Astrocyte (in vitro differentiated cells and primary cell): ENCODE results near the gene KXD1. TPM values are rescaled to one million over a fixed set of nuclear protein-coding genes. Genes with fewer than 3 reads are reported as not detected.

Source experiments
- DNase-seq: peaks from one replicate; pipeline ENCODE4 v3.0.0-alpha.2; 2010; ENCODE audit warnings: low read depth
- FAIRE-seq: peaks from 2 replicates; lab custom pipeline; 2011; peaks lifted over from hg19 to GRCh38; lab: Jason Lieb, UNC
- H2AFZ ChIP-seq: 2 replicates; pipeline ENCODE4 v1.6.0; 2012; ENCODE audit warnings: low read depth, low read length, inconsistent platforms
- H3K27ac ChIP-seq: 2 replicates; pipeline ENCODE4 v1.5.1; 2011; ENCODE audit warnings: low read depth, low read length, inconsistent platforms
- H3K27me3 ChIP-seq: 2 replicates; pipeline ENCODE4 v1.6.0; 2011; ENCODE audit warnings: low read length, inconsistent platforms; ENCODE audit not compliant: insufficient read depth
- H3K36me3 ChIP-seq: 2 replicates; pipeline ENCODE4 v1.5.1; 2011; ENCODE audit warnings: low read length, inconsistent platforms; ENCODE audit not compliant: insufficient read depth
- H3K4me1 ChIP-seq: 2 replicates; pipeline ENCODE4 v1.5.1; 2011; ENCODE audit warnings: low read length, inconsistent platforms; ENCODE audit not compliant: insufficient read depth
- H3K4me2 ChIP-seq: 2 replicates; pipeline ENCODE4 v1.6.0; 2012; ENCODE audit warnings: low read length, inconsistent platforms
- H3K4me3 ChIP-seq: 2 replicates; pipeline ENCODE4 v1.5.1; 2011; ENCODE audit warnings: low read depth, mild to moderate bottlenecking, low read length, inconsistent platforms; ENCODE audit not compliant: insufficient read depth
- H3K79me2 ChIP-seq: 2 replicates; pipeline ENCODE4 v1.6.0; 2012; ENCODE audit warnings: mild to moderate bottlenecking, low read length, inconsistent platforms; ENCODE audit not compliant: insufficient read depth
- H3K9ac ChIP-seq: 2 replicates; pipeline ENCODE4 v1.6.0; 2012; ENCODE audit warnings: mild to moderate bottlenecking, low read length, inconsistent platforms
- H3K9me3 ChIP-seq: 2 replicates; pipeline ENCODE4 v1.5.1; 2012; ENCODE audit warnings: low read depth, mild to moderate bottlenecking, low read length, inconsistent platforms; ENCODE audit not compliant: insufficient read depth
- H4K20me1 ChIP-seq: 2 replicates; pipeline ENCODE4 v1.6.0; 2012; ENCODE audit warnings: low read length, inconsistent platforms; ENCODE audit not compliant: insufficient read depth
- H3K27ac Mint-ChIP-seq: one replicate; pipeline ENCODE4 v1.8.0; 2021; ENCODE audit warnings: mild to moderate bottlenecking, mixed read lengths; ENCODE audit not compliant: unreplicated experiment
- H3K27me3 Mint-ChIP-seq: one replicate; pipeline ENCODE4 v1.8.0; 2021; ENCODE audit warnings: low read depth, mixed read lengths; ENCODE audit not compliant: unreplicated experiment
- H3K36me3 Mint-ChIP-seq: one replicate; pipeline ENCODE4 v1.8.0; 2021; ENCODE audit warnings: low read depth, mixed read lengths; ENCODE audit not compliant: unreplicated experiment
- H3K4me1 Mint-ChIP-seq: one replicate; pipeline ENCODE4 v1.8.0; 2021; ENCODE audit warnings: low read depth, mixed read lengths; ENCODE audit not compliant: unreplicated experiment
- H3K4me3 Mint-ChIP-seq: one replicate; pipeline ENCODE4 v1.8.0; 2021; ENCODE audit warnings: mild to moderate bottlenecking, moderate library complexity, mixed read lengths; ENCODE audit not compliant: unreplicated experiment
- H3K9me3 Mint-ChIP-seq: one replicate; pipeline ENCODE4 v1.8.0; 2021; ENCODE audit warnings: mild to moderate bottlenecking, mixed read lengths; ENCODE audit not compliant: unreplicated experiment
- CTCF ChIP-seq: IDR thresholded peaks from 2 replicates; pipeline ENCODE4 v1.5.1; 2011; ENCODE audit warnings: low read depth, mild to moderate bottlenecking, inconsistent platforms, low read length, moderate library complexity; ENCODE audit not compliant: insufficient read depth
- EZH2 ChIP-seq: IDR thresholded peaks from 2 replicates; pipeline ENCODE4 v1.6.1; 2012; ENCODE audit warnings: mild to moderate bottlenecking, low read length, inconsistent platforms; ENCODE audit not compliant: insufficient read depth
- total RNA-seq: library from RNA; stranded (reverse); gene quantifications from 2 replicates; pipeline ENCODE4 v1.2.1, GENCODE V29; 2021

KXD1 gene
- total RNA-seq, 1 donor from 2014 or later, result 80.2 TPM

GRCh38 chr19:18612772-18613588 is 55.3 kb downstream of the KXD1 start, which contains the start of gene TMEM59L:
TMEM59L (plus strand) TSS chr19:18612870; CDS start chr19:18612959, 89 bp downstream.
- Histone ChIP-seq H3K27ac (no peak within 1 kb of the TSS), H3K27me3 (peaks cover 54% of the 10 kb centered on the region)

GRCh38 chr19:18613589-18614234 is 56.0 kb downstream of the KXD1 start:
- Histone ChIP-seq H3K4me2 (no peak overlapping the region), H3K36me3 (no peaks in the 10 kb centered on the region), H2AFZ (no peak overlapping the region), H3K4me1 (peaks cover 6% of the 10 kb centered on the region), H3K9ac (no peak overlapping the region), H4K20me1 (peaks cover 12% of the 10 kb centered on the region), H3K4me3 (no peak overlapping the region), H3K27me3 (peaks cover 46% of the 10 kb centered on the region), H3K9me3 (peaks cover 2% of the 10 kb centered on the region), H3K79me2 (no peaks in the 10 kb centered on the region), H3K27ac (no peak overlapping the region)
- Mint-ChIP-seq H3K4me3 (no peak overlapping the region), H3K4me1 (peaks cover 5% of the 10 kb centered on the region), H3K27ac (no peak overlapping the region), H3K9me3 (peaks cover 18% of the 10 kb centered on the region), H3K27me3 (peaks cover 61% of the 10 kb centered on the region), H3K36me3 (peaks cover 4% of the 10 kb centered on the region)
- no peak for FAIRE-seq
- no peak for TF ChIP-seq CTCF
- TF ChIP-seq EZH2, result no peak
- no peak for DNase-seq

More at GRCh38 chr19:18612772-18613588, 55.3 kb downstream of the KXD1 start, which contains the start of gene TMEM59L:
- H3K27ac Mint-ChIP-seq, result no peak within 1 kb of the TSS
- H3K79me2 ChIP-seq, result no peaks in the 10 kb centered on the region
- H3K27me3 Mint-ChIP-seq, result peaks cover 66% of the 10 kb centered on the region
- peaks cover 2% of the 10 kb centered on the region for H3K9me3 ChIP-seq
- peak within 1 kb of the TSS; percentile 81 for H3K4me3 Mint-ChIP-seq
- TF ChIP-seq CTCF (no peak), EZH2 (peak; percentile 99)
- peaks cover 4% of the 10 kb centered on the region for H3K36me3 Mint-ChIP-seq
- H3K9ac ChIP-seq, result peak within 1 kb of the TSS; percentile 18
- H3K4me1 ChIP-seq, result peaks cover 6% of the 10 kb centered on the region
- no peaks in the 10 kb centered on the region for H3K36me3 ChIP-seq
- peak within 1 kb of the TSS; percentile 46 for H3K4me3 ChIP-seq
- H4K20me1 ChIP-seq, result peaks cover 19% of the 10 kb centered on the region
- peaks cover 5% of the 10 kb centered on the region for H3K4me1 Mint-ChIP-seq
- H3K9me3 Mint-ChIP-seq, result peaks cover 18% of the 10 kb centered on the region
- peak within 1 kb of the TSS; percentile 63 for H2AFZ ChIP-seq
- DNase-seq (no peak), FAIRE-seq (no peak)
- H3K4me2 ChIP-seq, result peak within 1 kb of the TSS; percentile 83
